GM19372 (cell line): ENCODE data around the gene ZNF451.
"Not testable (repeated sequence)": the region's sequence is repeated elsewhere in the genome, so short reads cannot be mapped to it uniquely, and the experiment has no call there.

ENCODE experiments used
- ATAC-seq: cut with Tn5 transposase; IDR thresholded peaks from one replicate; pipeline ENCODE4 v1.9.1; 2021; ENCODE audit warnings: mild to moderate bottlenecking, low read depth, moderate library complexity; ENCODE audit not compliant: unreplicated experiment

Gene ZNF451

GRCh38 chr6:57089687-57090457 lies at the start of gene ZNF451:
ZNF451 (plus strand) TSS chr6:57090188; CDS start chr6:57090254, 66 bp downstream.
- ATAC-seq: peak; percentile 85

GRCh38 chr6:57044061-57044460 lies 45.9 kb upstream of the ZNF451 start:
- not testable (repeated sequence) for ATAC-seq

- no peak for ATAC-seq
Observed at GRCh38 chr6:57044568-57044967, 45.4 kb upstream of the ZNF451 start.

- ATAC-seq: peak; percentile 92
Observed at GRCh38 chr6:57046332-57047256, 43.4 kb upstream of the ZNF451 start, which contains the start of gene KIAA1586. KIAA1586 (plus strand) TSS chr6:57046693; CDS start chr6:57046756, 63 bp downstream.

- ATAC-seq: peak; percentile 26
Observed at GRCh38 chr6:57047257-57047585, 42.8 kb upstream of the ZNF451 start.

GRCh38 chr6:57047859-57048258 lies 42.1 kb upstream of the ZNF451 start:
- ATAC-seq: not testable (repeated sequence)

- no peak for ATAC-seq
Observed at GRCh38 chr6:57048577-57048976, 41.4 kb upstream of the ZNF451 start.

- no peak for ATAC-seq
Observed at GRCh38 chr6:57063847-57064246, 26.1 kb upstream of the ZNF451 start.

- no peak for ATAC-seq
Observed at GRCh38 chr6:57064809-57065208, 25.2 kb upstream of the ZNF451 start.

- no peak for ATAC-seq
Observed at GRCh38 chr6:57068061-57068460, 21.9 kb upstream of the ZNF451 start.

GRCh38 chr6:57069228-57069627 lies 20.8 kb upstream of the ZNF451 start:
- no peak for ATAC-seq

GRCh38 chr6:57069920-57070331 lies 20.1 kb upstream of the ZNF451 start:
- no peak for ATAC-seq

GRCh38 chr6:57072108-57072507 lies 17.9 kb upstream of the ZNF451 start:
- no peak for ATAC-seq

- no peak for ATAC-seq
Observed at GRCh38 chr6:57074383-57074782, 15.6 kb upstream of the ZNF451 start.

- ATAC-seq: no peak
Observed at GRCh38 chr6:57075092-57075491, 14.9 kb upstream of the ZNF451 start.

- ATAC-seq: no peak
Observed at GRCh38 chr6:57078531-57079207, 11.3 kb upstream of the ZNF451 start.

GRCh38 chr6:57085471-57085870 lies 4.5 kb upstream of the ZNF451 start:
- ATAC-seq: no peak

GRCh38 chr6:57086843-57087242 lies 3.1 kb upstream of the ZNF451 start:
- no peak for ATAC-seq

- ATAC-seq: no peak
Observed at GRCh38 chr6:57087916-57088315, 2.1 kb upstream of the ZNF451 start.

GRCh38 chr6:57089265-57089664 lies 723 bp upstream of the ZNF451 start:
- ATAC-seq: no peak
